Peyer's patch (tissue), 4 donors: ENCODE results near the gene KCNK2.

Experiments used
- CTCF ChIP-seq, 6 experiments: fragments of 450-650 bp in 4 of 6; fragments of 200-600 bp in 2 of 6; sonication (generic) in 1 of 6; IDR thresholded peaks; one replicate each; pipeline ENCODE4 v1.5.1; 2017 to 2019; ENCODE audit warnings: antibody characterized with exemption in 6 of 6, mild to moderate bottlenecking in 3 of 6, moderate library complexity in 1 of 6
- POLR2A ChIP-seq, 2 donors: fragments of 450-650 bp; IDR thresholded peaks; one replicate each; pipeline ENCODE4 v1.5.1; 2017; ENCODE audit warnings: antibody characterized with exemption in 2 of 2, mild to moderate bottlenecking in 2 of 2, moderate library complexity in 2 of 2

- no peak for TF ChIP-seq CTCF (IDR thresholded peaks at IDR 0.05)
- TF ChIP-seq POLR2A (IDR thresholded peaks at IDR 0.05), result no peak
Measured at GRCh38 chr1:215252164-215252563, 169.6 kb downstream of the KCNK2 start.
